Measurements from ENCODE around the gene PRPF31.

Gene PRPF31

GRCh38 chr19:54108496-54108895 is 7.1 kb upstream of the PRPF31 start:
- DNase-seq: no peak

GRCh38 chr19:54109651-54110050 is 5.9 kb upstream of the PRPF31 start:
- DNase-seq: no peak

GRCh38 chr19:54114340-54115108 is 1.0 kb upstream of the PRPF31 start:
- DNase-seq: no peak

GRCh38 chr19:54121259-54121658 is 5.7 kb downstream of the PRPF31 start:
- no peak for DNase-seq

- no peak for DNase-seq
Observed at GRCh38 chr19:54123682-54124081, 8.1 kb downstream of the PRPF31 start.

GRCh38 chr19:54124393-54124792 is 8.8 kb downstream of the PRPF31 start:
- no peak for DNase-seq

- no peak for DNase-seq
Observed at GRCh38 chr19:54125713-54126112, 10.2 kb downstream of the PRPF31 start.

GRCh38 chr19:54127688-54128440 is 12.3 kb downstream of the PRPF31 start:
- DNase-seq: no peak

- DNase-seq: no peak
Observed at GRCh38 chr19:54128441-54128725, 12.8 kb downstream of the PRPF31 start.

- no peak for DNase-seq
Observed at GRCh38 chr19:54128796-54129616, 13.5 kb downstream of the PRPF31 start.

GRCh38 chr19:54129617-54129996 is 14.1 kb downstream of the PRPF31 start:
- no peak for DNase-seq

- DNase-seq: peak; percentile 92
Observed at GRCh38 chr19:54133312-54133956, 17.9 kb downstream of the PRPF31 start.

GRCh38 chr19:54133957-54134590 is 18.5 kb downstream of the PRPF31 start:
- DNase-seq: no peak

GRCh38 chr19:54136086-54136863 is 20.7 kb downstream of the PRPF31 start:
- DNase-seq: no peak

- peak; percentile 100 for DNase-seq
Observed at GRCh38 chr19:54136864-54137698, 21.5 kb downstream of the PRPF31 start.

GRCh38 chr19:54137699-54138488 is 22.3 kb downstream of the PRPF31 start, which contains the start of gene CNOT3:
Gene CNOT3, plus strand, starts transcription at chr19:54137762. Its CDS starts 5,217 bp downstream, at chr19:54142979.
- DNase-seq: no peak

- no peak for DNase-seq
Observed at GRCh38 chr19:54138489-54139256, 23.1 kb downstream of the PRPF31 start.

GRCh38 chr19:54141356-54141755 is 25.8 kb downstream of the PRPF31 start:
- DNase-seq: no peak

GRCh38 chr19:54142166-54142780 is 26.7 kb downstream of the PRPF31 start:
- DNase-seq: no peak

All from NCI-H1436 (cell line).